ENCODE data around the gene OIT3. TPM values are rescaled to one million over a fixed set of nuclear protein-coding genes. Genes with fewer than 3 reads are reported as not detected.

The OIT3 gene
- total RNA-seq, 2 donors from 2014 or later = 0.15 to 0.19 TPM

DNA sequence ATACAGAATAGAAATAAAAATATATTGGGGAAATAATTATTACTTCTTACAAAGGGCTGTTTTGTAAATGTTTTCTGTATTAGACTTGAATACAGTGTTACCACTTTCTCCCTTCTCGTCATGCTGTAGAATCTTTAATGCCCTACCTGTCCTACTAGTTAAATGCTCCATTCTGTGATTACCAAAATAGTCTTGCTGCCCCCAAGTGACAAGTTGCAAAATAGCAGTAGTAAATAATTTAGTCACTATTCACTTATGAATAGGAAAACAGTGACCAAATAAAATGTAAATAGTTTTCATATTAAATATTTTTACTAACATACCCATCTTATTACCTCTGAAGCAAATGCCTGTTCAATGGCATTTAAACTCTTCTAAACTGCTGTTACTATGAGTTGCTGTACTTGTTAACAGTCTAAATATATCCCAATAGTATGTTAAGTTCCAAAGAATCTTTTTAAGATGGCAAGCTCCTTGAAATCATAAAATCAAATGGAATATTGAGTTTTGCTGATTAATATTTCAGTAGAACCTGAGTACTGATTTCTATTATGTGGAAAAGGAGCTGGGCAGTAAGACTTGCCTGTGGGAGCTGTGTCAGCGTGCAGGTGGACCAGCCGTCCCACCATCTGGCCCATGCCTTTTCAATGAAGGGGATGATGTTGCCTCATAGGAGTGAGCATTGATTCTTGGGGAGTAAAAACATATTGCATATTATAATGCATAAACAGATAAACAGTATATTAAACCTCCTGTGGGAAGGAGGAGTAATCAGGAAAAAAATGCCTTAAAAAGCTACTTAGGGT, 18.1 kb upstream of the OIT3 start:
- H3K9ac ChIP-seq (ENCODE audit: low read depth in 2 of 2, low read length in 2 of 2) = no peak overlapping the region
- intact Hi-C loops (cut with DNase I) = loop anchor here (2.0 kb wide), 1 partner anchor 511 kb away; no protein-coding TSS in a partner anchor
- no peaks in the 10 kb centered on the region for H3K36me3 ChIP-seq
- no peaks in the 10 kb centered on the region for H3K4me1 ChIP-seq
- TF ChIP-seq, protein P1, sequence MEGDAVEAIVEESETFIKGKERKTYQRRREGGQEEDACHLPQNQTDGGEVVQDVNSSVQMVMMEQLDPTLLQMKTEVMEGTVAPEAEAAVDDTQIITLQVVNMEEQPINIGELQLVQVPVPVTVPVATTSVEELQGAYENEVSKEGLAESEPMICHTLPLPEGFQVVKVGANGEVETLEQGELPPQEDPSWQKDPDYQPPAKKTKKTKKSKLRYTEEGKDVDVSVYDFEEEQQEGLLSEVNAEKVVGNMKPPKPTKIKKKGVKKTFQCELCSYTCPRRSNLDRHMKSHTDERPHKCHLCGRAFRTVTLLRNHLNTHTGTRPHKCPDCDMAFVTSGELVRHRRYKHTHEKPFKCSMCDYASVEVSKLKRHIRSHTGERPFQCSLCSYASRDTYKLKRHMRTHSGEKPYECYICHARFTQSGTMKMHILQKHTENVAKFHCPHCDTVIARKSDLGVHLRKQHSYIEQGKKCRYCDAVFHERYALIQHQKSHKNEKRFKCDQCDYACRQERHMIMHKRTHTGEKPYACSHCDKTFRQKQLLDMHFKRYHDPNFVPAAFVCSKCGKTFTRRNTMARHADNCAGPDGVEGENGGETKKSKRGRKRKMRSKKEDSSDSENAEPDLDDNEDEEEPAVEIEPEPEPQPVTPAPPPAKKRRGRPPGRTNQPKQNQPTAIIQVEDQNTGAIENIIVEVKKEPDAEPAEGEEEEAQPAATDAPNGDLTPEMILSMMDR (IDR thresholded peaks at IDR 0.05) = no peak
- H3K27me3 ChIP-seq = no peaks in the 10 kb centered on the region
- no peak overlapping the region for H3K27ac ChIP-seq
- no peak for DNase-seq
- H3K9me3 ChIP-seq = no peaks in the 10 kb centered on the region
- no peak overlapping the region for H3K4me3 ChIP-seq

DNA sequence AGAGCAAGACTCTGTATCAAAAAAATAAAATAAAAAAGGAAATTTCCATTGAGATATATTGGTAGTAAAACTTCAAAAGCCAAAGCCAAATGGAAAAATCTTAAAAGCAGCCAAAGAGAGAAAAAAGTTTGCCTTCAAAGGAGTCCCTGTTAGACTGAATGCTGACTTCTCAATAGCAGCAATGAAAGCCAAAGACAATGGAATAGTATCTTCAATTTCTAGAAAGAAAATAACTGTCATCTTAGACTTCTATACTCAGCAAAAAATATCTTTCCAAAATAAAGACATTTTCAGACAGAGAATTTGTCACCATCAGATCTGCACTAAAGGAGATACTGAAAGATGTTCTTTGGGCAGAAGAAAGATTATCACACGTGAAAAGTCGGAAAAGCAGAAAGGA, 14.3 kb upstream of the OIT3 start:
- Histone ChIP-seq H3K9me3 (no peaks in the 10 kb centered on the region), H3K4me3 (no peak overlapping the region), H3K27ac (no peak overlapping the region), H3K9ac (ENCODE audit: low read depth in 2 of 2, low read length in 2 of 2) (no peak overlapping the region), H3K4me1 (no peaks in the 10 kb centered on the region), H3K27me3 (no peaks in the 10 kb centered on the region), H3K36me3 (no peaks in the 10 kb centered on the region)
- intact Hi-C loops (cut with DNase I) = no loop called here
- no peak for DNase-seq
- TF ChIP-seq, protein P1 (IDR thresholded peaks at IDR 0.05) = no peak

GRCh38 chr10:72881291-72881690, 12.2 kb upstream of the OIT3 start:
- DNase-seq = no peak
- Histone ChIP-seq H3K27me3 (no peaks in the 10 kb centered on the region), H3K36me3 (no peaks in the 10 kb centered on the region), H3K4me3 (no peak overlapping the region), H3K9ac (ENCODE audit: low read depth in 2 of 2, low read length in 2 of 2) (no peak overlapping the region), H3K4me1 (no peaks in the 10 kb centered on the region), H3K27ac (no peak overlapping the region), H3K9me3 (no peaks in the 10 kb centered on the region)
- TF ChIP-seq, protein P1 (IDR thresholded peaks at IDR 0.05) = no peak
- intact Hi-C loops (cut with DNase I) = no loop called here

DNA sequence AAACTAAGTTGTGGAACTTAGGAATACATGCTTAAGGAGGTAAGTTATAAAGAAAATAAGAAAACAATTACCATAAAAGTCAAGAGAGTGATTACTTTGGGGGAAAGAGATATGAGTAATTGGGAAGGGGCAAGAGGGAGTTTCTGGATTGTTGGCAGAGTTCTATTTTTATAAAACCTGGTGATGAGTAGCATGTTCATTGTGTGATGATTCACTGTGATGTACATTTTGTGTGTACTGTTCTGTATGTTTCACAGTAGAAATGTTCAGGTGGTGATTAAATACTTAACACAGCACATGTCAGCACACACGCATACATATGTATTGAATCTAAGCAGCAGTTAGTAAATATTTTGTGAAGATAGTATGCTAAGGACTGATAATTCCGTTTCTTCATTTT, 9.7 kb upstream of the OIT3 start:
- H3K9ac ChIP-seq (ENCODE audit: low read depth in 2 of 2, low read length in 2 of 2) = no peak overlapping the region
- DNase-seq = no peak

GRCh38 chr10:72885953-72886352, 7.6 kb upstream of the OIT3 start:
- intact Hi-C loops (cut with DNase I) = no loop called here
- H3K9me3 ChIP-seq = no peaks in the 10 kb centered on the region
- TF ChIP-seq, protein P1 (IDR thresholded peaks at IDR 0.05) = no peak
- no peaks in the 10 kb centered on the region for H3K27me3 ChIP-seq
- no peaks in the 10 kb centered on the region for H3K36me3 ChIP-seq
- H3K4me3 ChIP-seq = no peak overlapping the region
- H3K4me1 ChIP-seq = no peaks in the 10 kb centered on the region
- H3K27ac ChIP-seq = no peak overlapping the region
- DNase-seq = no peak
- H3K9ac ChIP-seq (ENCODE audit: low read depth in 2 of 2, low read length in 2 of 2) = no peak overlapping the region

More for the DNA sequence above, 9.7 kb upstream of the OIT3 start:
- Histone ChIP-seq H3K4me3 (no peak overlapping the region), H3K27me3 (no peaks in the 10 kb centered on the region), H3K36me3 (no peaks in the 10 kb centered on the region), H3K27ac (no peak overlapping the region), H3K4me1 (no peaks in the 10 kb centered on the region), H3K9me3 (no peaks in the 10 kb centered on the region)
- TF ChIP-seq, protein P1 (IDR thresholded peaks at IDR 0.05) = no peak
- intact Hi-C loops (cut with DNase I) = no loop called here
